Activated CD8-positive, alpha-beta T cell treated with anti-CD3 and anti-CD28 coated beads, Interleukin-2, amount 10 ng/mL, durations not matched to agents 7 days and 5 days (primary cell): ENCODE measurements around the gene MINPP1. TPM values are rescaled to one million over a fixed set of nuclear protein-coding genes. Genes with fewer than 3 reads are reported as not detected.

ENCODE experiments used
- ATAC-seq: fragments of 150-1000 bp; cut with Tn5 transposase; one replicate; pipeline ENCODE4 v1.10.0; 2021; ENCODE audit warnings: moderate library complexity
- CTCF ChIA-PET: fragments of 350-600 bp; sonication (Branson Sonifier 250); formaldehyde crosslinking; loops from one replicate; lab custom pipeline; 2021; ENCODE audit warnings: antibody characterized with exemption; lab: Charles Lee
- POLR2A ChIA-PET: fragments of 350-600 bp; sonication (Branson Sonifier 250); formaldehyde crosslinking; loops from one replicate; lab custom pipeline; 2021; ENCODE audit warnings: antibody characterized with exemption; lab: Charles Lee
- DNase-seq: peaks from one replicate; pipeline ENCODE4 v3.0.0-alpha.2; 2020
- H3K27ac Mint-ChIP-seq: one replicate; pipeline ENCODE4 v1.8.0; 2021; ENCODE audit warnings: mild to moderate bottlenecking, mixed read lengths
- H3K27me3 Mint-ChIP-seq: one replicate; pipeline ENCODE4 v1.8.0; 2021; ENCODE audit warnings: low read depth, mixed read lengths
- H3K36me3 Mint-ChIP-seq: one replicate; pipeline ENCODE4 v1.8.0; 2021; ENCODE audit warnings: low read depth, mixed read lengths
- H3K4me1 Mint-ChIP-seq: one replicate; pipeline ENCODE4 v1.8.0; 2021; ENCODE audit warnings: low read depth, mixed read lengths
- H3K4me3 Mint-ChIP-seq: one replicate; pipeline ENCODE4 v1.8.0; 2021; ENCODE audit warnings: mild to moderate bottlenecking, mixed read lengths
- H3K9me3 Mint-ChIP-seq: one replicate; pipeline ENCODE4 v1.8.0; 2022; ENCODE audit warnings: mixed read lengths; ENCODE audit not compliant: insufficient read depth
- total RNA-seq, 2 experiments: library from RNA; stranded (reverse); gene quantifications; one replicate each; pipeline ENCODE4 v1.2.3, GENCODE V29; 2021

Gene MINPP1
- total RNA-seq, 2 experiments from 2014 or later, result 8.0 TPM

DNA sequence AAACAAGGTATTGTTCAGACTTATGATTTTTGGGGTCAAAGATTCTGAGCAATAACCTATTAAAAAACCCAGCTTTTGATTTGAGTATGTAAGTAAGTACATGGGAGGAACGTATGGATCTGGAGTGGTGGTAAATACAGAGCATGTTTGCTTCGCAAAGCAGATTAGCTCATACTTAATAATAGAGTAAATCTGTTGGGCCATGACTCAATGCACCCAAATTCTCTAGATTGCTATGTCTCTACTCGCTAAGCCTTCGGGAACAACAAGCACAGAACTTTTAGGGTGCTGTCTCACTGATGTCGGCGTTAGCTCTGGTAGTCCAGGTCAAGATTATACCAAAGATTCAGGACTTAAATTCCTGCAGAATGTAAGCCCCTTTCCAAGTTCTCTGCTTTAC, 807 bp upstream of the MINPP1 start:
- DNase-seq, result no peak
- CTCF ChIA-PET, result interaction anchor here (1.3 to 2.0 kb wide), 2 partner anchors 30 to 410 kb away, joined by 3 to 5 read pairs; no protein-coding TSS in a partner anchor
- no peaks in the 10 kb centered on the region for H3K9me3 Mint-ChIP-seq
- no peak overlapping the region for H3K27ac Mint-ChIP-seq
- peaks cover 4% of the 10 kb centered on the region for H3K36me3 Mint-ChIP-seq
- ATAC-seq, result no peak
- H3K27me3 Mint-ChIP-seq, result peaks cover 12% of the 10 kb centered on the region
- POLR2A ChIA-PET, result interaction anchor here (0.6 to 1.4 kb wide), 4 partner anchors 30 to 814 kb away, joined by 3 read pairs; partner anchors contain the start of genes KLLN and PTEN
- H3K4me1 Mint-ChIP-seq, result peaks cover 31% of the 10 kb centered on the region
- peak overlapping the region; percentile 83 for H3K4me3 Mint-ChIP-seq

DNA sequence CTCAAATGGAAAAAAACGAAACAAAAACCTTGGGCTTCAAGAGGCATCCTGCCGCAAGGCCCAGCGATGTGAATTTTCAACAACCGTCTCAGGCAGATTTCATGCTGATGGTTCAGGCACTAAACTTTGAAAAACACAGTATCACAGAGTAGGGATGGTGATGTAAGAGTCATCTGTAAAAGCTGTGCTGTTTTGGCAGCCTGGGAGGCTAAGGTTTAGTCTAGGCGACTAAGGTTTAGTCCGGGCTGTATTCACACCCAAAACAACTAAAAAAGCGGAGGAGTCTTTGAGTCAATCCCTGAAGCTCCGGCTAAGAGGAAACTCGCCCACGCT, 420 bp upstream of the MINPP1 start:
- ChIA-PET CTCF (interaction anchor here (1.3 to 2.0 kb wide), 3 partner anchors 9 to 411 kb away, joined by 3 to 5 read pairs (median 4); no protein-coding TSS in a partner anchor), POLR2A (interaction anchor here (0.7 to 1.4 kb wide), 3 partner anchors 30 to 814 kb away, joined by 3 read pairs; partner anchors contain the start of genes KLLN and PTEN)
- no peak for DNase-seq
- peaks cover 6% of the 10 kb centered on the region for H3K36me3 Mint-ChIP-seq
- H3K4me1 Mint-ChIP-seq, result peaks cover 33% of the 10 kb centered on the region
- no peaks in the 10 kb centered on the region for H3K9me3 Mint-ChIP-seq
- H3K4me3 Mint-ChIP-seq, result peak overlapping the region; percentile 83
- peaks cover 12% of the 10 kb centered on the region for H3K27me3 Mint-ChIP-seq
- no peak for ATAC-seq
- H3K27ac Mint-ChIP-seq, result peak overlapping the region; percentile 76

DNA sequence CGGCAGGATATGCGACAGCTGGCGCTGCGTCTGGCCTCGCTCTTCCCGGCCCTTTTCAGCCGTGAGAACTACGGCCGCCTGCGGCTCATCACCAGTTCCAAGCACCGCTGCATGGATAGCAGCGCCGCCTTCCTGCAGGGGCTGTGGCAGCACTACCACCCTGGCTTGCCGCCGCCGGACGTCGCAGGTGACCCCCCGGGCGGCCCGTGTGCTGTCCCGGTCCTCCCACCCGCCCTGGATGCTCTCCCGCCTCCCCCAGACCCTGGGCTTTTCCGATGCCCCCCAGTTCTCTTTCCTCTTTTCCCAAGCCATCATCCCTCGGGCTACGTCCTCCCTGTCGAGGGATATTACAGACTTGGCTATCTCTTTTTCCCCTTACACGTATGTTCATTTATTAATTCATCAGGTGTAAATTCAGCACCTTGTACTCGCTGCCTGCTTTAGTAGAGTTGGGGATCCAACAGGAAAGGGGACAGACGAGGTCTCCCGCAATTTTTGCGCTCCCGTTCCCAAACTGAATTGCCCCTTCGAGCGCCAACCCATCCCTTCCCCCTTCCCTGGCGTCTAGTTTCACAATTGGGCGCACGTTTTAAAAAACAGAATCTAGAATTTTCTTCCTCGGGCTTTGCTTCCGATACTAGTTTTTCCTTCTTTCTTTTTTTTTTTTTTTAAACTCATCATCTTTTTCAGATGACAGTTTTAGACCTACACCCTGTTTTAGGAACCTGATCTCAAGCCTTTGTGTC, 846 bp downstream of the MINPP1 start:
- Mint-ChIP-seq H3K36me3 (peaks cover 9% of the 10 kb centered on the region), H3K4me1 (peaks cover 33% of the 10 kb centered on the region), H3K4me3 (peak overlapping the region; percentile 83), H3K27ac (peak overlapping the region; percentile 80), H3K9me3 (no peaks in the 10 kb centered on the region), H3K27me3 (peaks cover 8% of the 10 kb centered on the region)
- CTCF ChIA-PET, result interaction anchor here (1.0 to 2.0 kb wide), 3 partner anchors 8 to 28 kb away, joined by 4 to 5 read pairs (median 4); no protein-coding TSS in a partner anchor
- DNase-seq, result peak; percentile 58
- POLR2A ChIA-PET, result interaction anchor here (1.0 kb wide), 1 partner anchor 13 kb away, joined by 5 read pairs; no protein-coding TSS in a partner anchor
- ATAC-seq, result peak; percentile 75

DNA sequence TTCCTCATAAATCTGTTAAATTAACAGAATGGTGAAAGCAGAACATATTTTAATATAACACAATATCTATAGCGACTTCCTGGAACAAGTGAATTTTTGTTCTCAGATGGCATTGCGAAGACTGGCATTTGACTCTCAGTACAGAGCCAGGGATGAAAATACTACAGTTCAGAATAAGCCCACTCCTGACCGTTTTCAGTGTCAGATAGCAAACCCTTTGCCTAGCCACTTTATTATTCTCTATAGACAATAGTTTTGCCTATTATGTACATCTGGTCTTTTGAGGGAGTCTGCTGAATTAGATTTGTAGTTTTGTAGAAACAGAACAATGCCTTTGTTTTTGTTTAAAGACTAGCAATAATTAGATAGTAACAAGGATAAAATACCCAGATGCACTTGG, 2.3 kb downstream of the MINPP1 start:
- H3K36me3 Mint-ChIP-seq, result peaks cover 12% of the 10 kb centered on the region
- H3K9me3 Mint-ChIP-seq, result no peaks in the 10 kb centered on the region
- DNase-seq, result no peak
- ATAC-seq, result no peak
- H3K27ac Mint-ChIP-seq, result no peak overlapping the region
- CTCF ChIA-PET, result no interaction called here
- peaks cover 33% of the 10 kb centered on the region for H3K4me1 Mint-ChIP-seq
- H3K4me3 Mint-ChIP-seq, result no peak overlapping the region
- H3K27me3 Mint-ChIP-seq, result peaks cover 5% of the 10 kb centered on the region
- POLR2A ChIA-PET, result no interaction called here

DNA sequence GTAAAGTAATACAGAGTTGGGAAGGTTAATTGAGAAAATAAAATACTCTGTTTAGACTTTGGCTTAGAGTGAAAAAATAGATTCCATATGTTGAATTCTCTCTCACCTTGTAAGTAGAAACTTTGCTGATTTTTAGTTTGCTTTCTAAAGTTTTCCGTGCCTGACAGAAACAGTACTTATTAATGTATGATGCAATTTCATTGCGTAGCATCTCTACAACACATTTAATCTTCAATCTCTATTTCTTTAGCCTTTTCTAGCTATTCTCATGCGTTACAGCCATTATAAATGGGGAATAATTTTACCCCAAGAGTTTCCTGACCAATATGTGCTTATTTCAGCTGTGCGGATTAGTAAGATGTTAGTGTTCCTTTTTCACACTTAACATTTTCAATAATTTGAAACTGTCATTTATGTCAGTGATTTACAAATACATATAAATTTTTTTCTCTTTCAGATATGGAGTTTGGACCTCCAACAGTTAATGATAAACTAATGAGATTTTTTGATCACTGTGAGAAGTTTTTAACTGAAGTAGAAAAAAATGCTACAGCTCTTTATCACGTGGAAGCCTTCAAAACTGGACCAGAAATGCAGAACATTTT, 3.3 kb downstream of the MINPP1 start:
- DNase-seq, result no peak
- H3K36me3 Mint-ChIP-seq, result peaks cover 12% of the 10 kb centered on the region
- H3K4me1 Mint-ChIP-seq, result peaks cover 33% of the 10 kb centered on the region
- peaks cover 2% of the 10 kb centered on the region for H3K27me3 Mint-ChIP-seq
- POLR2A ChIA-PET, result no interaction called here
- no peaks in the 10 kb centered on the region for H3K9me3 Mint-ChIP-seq
- CTCF ChIA-PET, result no interaction called here
- no peak overlapping the region for H3K4me3 Mint-ChIP-seq
- no peak for ATAC-seq
- no peak overlapping the region for H3K27ac Mint-ChIP-seq

DNA sequence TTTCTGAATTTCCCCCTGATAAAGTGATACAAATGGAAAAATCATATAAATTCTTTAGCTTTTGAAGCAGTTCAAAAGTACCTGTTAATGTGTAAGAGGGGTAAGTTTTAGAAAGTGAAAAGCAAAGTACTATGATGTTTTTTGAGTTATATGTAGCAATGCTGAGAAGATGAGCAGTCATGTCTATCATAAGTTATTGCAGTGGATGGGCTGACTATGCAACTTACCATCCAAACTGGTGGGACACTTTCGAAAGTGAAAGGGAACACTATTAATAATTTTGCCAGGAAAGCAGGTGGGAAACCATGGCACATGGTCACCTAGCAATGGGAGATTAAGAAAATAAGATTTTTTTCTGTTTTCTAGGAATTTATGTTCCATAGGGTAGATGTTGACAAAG, 4.1 kb downstream of the MINPP1 start:
- H3K9me3 Mint-ChIP-seq, result no peaks in the 10 kb centered on the region
- ATAC-seq (no peak), DNase-seq (no peak)
- ChIA-PET CTCF (no interaction called here), POLR2A (no interaction called here)
- no peak overlapping the region for H3K4me3 Mint-ChIP-seq
- no peak overlapping the region for H3K27ac Mint-ChIP-seq
- no peaks in the 10 kb centered on the region for H3K27me3 Mint-ChIP-seq
- peaks cover 12% of the 10 kb centered on the region for H3K36me3 Mint-ChIP-seq
- H3K4me1 Mint-ChIP-seq, result peaks cover 32% of the 10 kb centered on the region

DNA sequence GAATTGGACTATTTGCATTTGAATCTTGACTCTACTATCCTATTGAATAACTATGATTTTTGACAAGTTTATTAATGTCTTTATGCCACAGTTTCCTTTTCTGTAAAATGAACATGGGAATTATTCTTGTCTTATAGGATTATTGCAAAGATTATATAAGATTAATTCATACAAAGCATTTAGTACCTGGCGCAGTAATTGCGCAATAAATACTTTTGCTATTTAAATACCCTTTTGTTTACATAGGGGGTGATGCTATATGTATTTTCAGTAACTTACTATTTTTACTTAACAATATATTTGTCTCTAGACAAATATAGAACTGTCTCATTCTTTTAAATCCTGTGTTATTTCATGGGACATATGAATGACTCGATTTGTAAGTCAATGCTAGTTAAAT, 5.3 kb downstream of the MINPP1 start:
- ATAC-seq (no peak), DNase-seq (no peak)
- POLR2A ChIA-PET, result no interaction called here
- H3K9me3 Mint-ChIP-seq, result no peaks in the 10 kb centered on the region
- no peak overlapping the region for H3K27ac Mint-ChIP-seq
- H3K4me1 Mint-ChIP-seq, result peaks cover 25% of the 10 kb centered on the region
- H3K27me3 Mint-ChIP-seq, result no peaks in the 10 kb centered on the region
- peaks cover 16% of the 10 kb centered on the region for H3K36me3 Mint-ChIP-seq
- H3K4me3 Mint-ChIP-seq, result no peak overlapping the region
- CTCF ChIA-PET, result no interaction called here

DNA sequence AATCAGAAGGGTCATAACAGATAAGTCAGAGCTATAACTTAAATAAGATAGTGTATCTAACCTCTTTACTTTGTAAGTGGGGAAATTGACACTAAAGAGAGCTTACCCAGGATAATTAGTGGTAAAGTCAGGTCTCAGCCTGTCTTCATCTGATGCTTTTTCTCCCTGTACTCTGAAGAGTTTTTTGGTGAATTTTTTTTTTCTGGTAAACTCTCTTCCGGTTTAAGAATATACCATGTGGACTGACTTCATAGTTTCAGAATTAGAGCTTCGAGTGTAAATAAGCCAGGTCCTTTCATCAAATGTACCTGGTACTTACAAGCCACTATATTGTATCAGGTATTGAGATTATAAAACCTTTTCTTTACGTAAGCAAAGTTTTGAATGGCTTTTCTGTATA, 6.8 kb downstream of the MINPP1 start:
- no peak for ATAC-seq
- POLR2A ChIA-PET, result no interaction called here
- H3K9me3 Mint-ChIP-seq, result no peaks in the 10 kb centered on the region
- H3K4me3 Mint-ChIP-seq, result no peak overlapping the region
- CTCF ChIA-PET, result no interaction called here
- H3K36me3 Mint-ChIP-seq, result peaks cover 19% of the 10 kb centered on the region
- H3K27ac Mint-ChIP-seq, result no peak overlapping the region
- H3K27me3 Mint-ChIP-seq, result no peaks in the 10 kb centered on the region
- H3K4me1 Mint-ChIP-seq, result peaks cover 15% of the 10 kb centered on the region
- no peak for DNase-seq

DNA sequence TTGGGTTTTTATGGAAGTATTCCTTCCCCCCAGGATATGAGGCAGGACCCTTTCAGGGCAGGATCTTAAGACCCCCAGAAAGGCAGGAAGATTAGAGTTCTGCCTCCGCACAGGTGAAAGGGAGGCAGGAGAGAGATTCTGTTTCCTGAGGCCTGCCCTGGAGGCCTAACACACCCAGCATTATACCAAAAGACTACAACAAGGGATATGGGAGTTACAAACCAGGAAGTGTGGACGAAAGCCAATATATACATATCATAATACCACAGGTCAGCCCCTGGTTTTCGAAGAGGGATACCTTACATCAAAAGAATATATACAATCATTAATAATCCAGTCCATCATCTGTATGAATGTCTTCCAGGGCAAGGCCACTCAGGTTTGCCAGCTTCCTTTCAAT, 14.2 kb downstream of the MINPP1 start:
- ATAC-seq (no peak), DNase-seq (no peak)
- Mint-ChIP-seq H3K36me3 (peaks cover 29% of the 10 kb centered on the region), H3K4me1 (no peaks in the 10 kb centered on the region), H3K27ac (no peak overlapping the region), H3K4me3 (no peak overlapping the region), H3K9me3 (peaks cover 4% of the 10 kb centered on the region), H3K27me3 (no peaks in the 10 kb centered on the region)
- POLR2A ChIA-PET, result interaction anchor here (1.6 kb wide), 1 partner anchor 14 kb away, joined by 5 read pairs; the partner anchor contains the start of gene MINPP1
- CTCF ChIA-PET, result interaction anchor here (1.1 kb wide), 1 partner anchor 13 kb away, joined by 4 read pairs; no protein-coding TSS in a partner anchor

DNA sequence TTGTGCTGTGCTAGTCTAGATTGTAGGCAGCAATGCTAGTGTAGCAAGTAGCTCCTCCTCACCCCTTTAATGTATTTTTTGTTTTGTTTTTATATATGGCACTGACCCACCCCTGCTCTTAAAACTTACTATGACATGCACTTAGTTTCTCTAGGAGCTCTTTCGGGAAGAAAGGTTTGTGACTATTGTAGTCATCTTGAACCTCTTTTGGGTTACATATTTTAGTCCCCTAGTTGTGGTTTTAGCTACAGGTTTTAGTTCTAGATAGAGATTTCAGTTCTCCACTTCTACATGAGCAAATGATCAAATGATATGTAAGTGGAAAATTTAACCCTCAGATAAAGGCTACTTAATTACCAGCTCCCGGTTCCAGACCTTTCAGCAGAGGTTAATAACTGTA, 14.9 kb downstream of the MINPP1 start:
- Mint-ChIP-seq H3K27me3 (no peaks in the 10 kb centered on the region), H3K4me3 (no peak overlapping the region), H3K9me3 (peaks cover 4% of the 10 kb centered on the region), H3K4me1 (no peaks in the 10 kb centered on the region), H3K27ac (no peak overlapping the region), H3K36me3 (peaks cover 29% of the 10 kb centered on the region)
- CTCF ChIA-PET, result interaction anchor here (1.1 kb wide), 1 partner anchor 14 kb away, joined by 4 read pairs; no protein-coding TSS in a partner anchor
- ATAC-seq (no peak), DNase-seq (no peak)
- POLR2A ChIA-PET, result interaction anchor here (1.6 kb wide), 1 partner anchor 15 kb away, joined by 5 read pairs; the partner anchor contains the start of gene MINPP1

DNA sequence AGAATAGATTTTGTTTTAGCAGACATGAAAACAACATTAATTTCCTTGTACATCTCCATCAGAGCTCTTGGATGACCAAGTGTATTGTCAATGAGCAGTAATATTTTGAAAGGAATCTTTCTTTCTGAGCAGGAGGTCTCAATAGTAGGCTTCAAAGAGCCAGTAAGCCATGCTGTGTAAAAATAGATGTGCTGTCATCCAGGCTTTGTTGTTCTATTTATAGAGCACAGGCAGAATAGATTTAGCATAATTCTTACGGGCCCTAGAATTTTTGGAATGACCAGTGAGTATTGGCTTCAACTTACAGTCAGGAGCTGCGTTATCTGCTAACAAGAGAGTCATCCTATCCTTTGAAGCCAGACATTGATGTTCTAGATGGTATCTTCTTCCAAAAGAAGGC, 19.0 kb downstream of the MINPP1 start:
- ATAC-seq, result no peak
- H3K36me3 Mint-ChIP-seq, result peaks cover 40% of the 10 kb centered on the region
- no peak overlapping the region for H3K4me3 Mint-ChIP-seq
- H3K4me1 Mint-ChIP-seq, result no peaks in the 10 kb centered on the region
- peaks cover 5% of the 10 kb centered on the region for H3K9me3 Mint-ChIP-seq
- POLR2A ChIA-PET, result no interaction called here
- no peaks in the 10 kb centered on the region for H3K27me3 Mint-ChIP-seq
- DNase-seq, result no peak
- no peak overlapping the region for H3K27ac Mint-ChIP-seq
- CTCF ChIA-PET, result no interaction called here

DNA sequence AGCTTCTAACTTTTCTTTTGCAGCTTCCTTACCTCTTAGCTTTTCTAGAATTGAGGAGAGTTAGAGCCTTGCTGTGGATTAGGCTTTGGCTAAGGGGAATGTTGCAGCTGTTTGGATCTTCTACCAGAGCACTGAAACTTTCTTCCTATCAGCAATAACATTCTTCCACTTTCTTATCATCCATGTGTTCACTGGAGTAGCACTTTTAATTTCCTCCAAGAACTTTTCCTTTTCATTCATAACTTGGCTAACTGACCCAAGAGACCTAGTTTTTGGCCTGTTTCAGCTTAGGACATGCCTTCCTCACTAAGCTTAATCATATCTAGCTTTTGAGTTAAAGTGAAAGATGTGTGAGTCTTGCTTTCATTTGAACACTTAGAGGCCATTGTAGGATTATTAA, 19.6 kb downstream of the MINPP1 start:
- ChIA-PET CTCF (no interaction called here), POLR2A (no interaction called here)
- no peak for ATAC-seq
- Mint-ChIP-seq H3K4me1 (no peaks in the 10 kb centered on the region), H3K27me3 (no peaks in the 10 kb centered on the region), H3K36me3 (peaks cover 41% of the 10 kb centered on the region), H3K9me3 (peaks cover 5% of the 10 kb centered on the region), H3K27ac (no peak overlapping the region), H3K4me3 (no peak overlapping the region)
- no peak for DNase-seq
